HG02623 (cell line): ENCODE results near the gene ZNF207.
"Not testable (repeated sequence)": the region's sequence is repeated elsewhere in the genome, so short reads cannot be mapped to it uniquely, and the experiment has no call there.

Experiments used
- ATAC-seq: cut with Tn5 transposase; IDR thresholded peaks from one replicate; pipeline ENCODE4 v1.9.1; 2021; ENCODE audit warnings: moderate library complexity; ENCODE audit not compliant: unreplicated experiment

The ZNF207 gene

DNA sequence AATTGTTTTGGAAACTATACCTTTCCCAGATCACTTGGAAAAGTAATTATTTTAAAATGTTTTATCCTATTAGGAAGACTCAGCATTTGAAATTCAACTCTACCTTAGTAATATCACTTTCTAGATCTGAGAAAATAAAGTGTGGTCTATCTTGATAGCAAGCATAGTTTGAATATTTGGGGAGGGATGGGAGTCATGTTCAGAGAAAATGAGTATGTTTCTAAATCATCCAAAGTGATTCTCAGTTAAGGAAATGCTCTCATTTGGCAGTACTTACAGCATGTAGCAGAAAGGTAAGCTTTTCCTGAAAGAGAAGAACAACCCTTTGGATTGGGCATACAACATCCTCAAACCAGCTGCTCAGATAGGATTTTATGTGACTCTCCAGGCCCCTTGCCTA, 14.9 kb upstream of the ZNF207 start:
- no peak for ATAC-seq

GRCh38 chr17:32335687-32336086, 14.3 kb upstream of the ZNF207 start:
- no peak for ATAC-seq

- no peak for ATAC-seq
Measured at GRCh38 chr17:32341141-32341856, 8.7 kb upstream of the ZNF207 start.

DNA sequence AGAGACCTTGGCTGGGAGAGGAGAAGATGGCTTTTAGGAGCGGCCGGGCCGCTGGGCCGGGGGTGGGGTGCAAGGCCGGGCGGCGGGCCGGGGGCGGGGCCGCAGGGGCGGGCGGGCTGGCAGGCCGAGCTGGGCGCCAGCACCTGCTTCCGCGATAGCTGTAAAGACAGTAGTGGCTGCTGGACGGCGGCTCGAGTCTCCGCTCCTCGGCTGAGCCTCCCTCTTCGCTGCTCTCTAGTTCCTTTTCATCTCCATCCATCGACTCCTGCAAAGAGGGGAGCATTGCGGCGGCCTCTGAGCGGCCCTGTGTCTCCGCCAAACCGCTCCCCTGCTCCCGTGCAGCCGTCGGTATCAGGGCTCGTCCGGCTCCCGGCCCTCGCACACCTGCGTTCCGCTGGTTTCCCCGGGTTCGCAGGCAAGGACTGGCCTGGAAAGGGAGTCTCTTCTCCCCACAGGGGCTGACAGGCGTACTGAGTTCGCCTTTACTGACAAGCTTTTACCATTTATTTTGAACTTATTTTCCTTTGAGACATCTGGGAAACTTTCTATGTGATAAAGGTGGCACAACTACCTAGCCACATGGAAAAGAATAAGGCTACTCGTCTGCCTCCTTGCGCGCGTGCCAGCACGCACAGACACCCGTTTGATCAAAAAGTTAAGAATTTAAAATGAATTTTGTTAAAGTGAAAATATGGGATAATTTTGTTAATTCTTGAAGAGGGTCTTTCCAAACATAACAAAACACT, 7.9 kb upstream of the ZNF207 start, which contains the start of gene C17orf75:
Gene C17orf75 (minus strand): TSS at position 317 of the 746 bp plus-strand sequence. CDS start 34 bp downstream, at position 283.
- ATAC-seq, result peak; percentile 88

- no peak for ATAC-seq
Measured at GRCh38 chr17:32342603-32343325, 7.2 kb upstream of the ZNF207 start.

- no peak for ATAC-seq
Measured at GRCh38 chr17:32345951-32346600, 3.9 kb upstream of the ZNF207 start.

- no peak for ATAC-seq
Measured at GRCh38 chr17:32348483-32348800, 1.5 kb upstream of the ZNF207 start.

DNA sequence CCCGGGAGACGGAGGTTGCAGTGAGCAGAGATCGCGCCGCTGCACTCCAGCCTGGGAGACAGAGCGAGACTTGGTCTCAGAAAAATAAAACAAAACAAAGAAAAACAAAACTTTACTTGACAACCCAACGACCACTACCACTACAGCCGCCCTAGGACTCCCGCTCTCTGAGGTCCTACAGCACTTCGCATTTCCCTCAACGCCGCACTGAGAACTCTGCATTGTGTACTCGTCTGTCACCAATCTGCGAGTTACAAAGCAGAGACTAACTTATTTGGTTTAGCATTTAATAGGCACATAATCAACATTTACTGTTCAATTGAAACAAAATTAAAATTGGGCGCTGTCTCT, 479 bp upstream of the ZNF207 start:
- ATAC-seq, result no peak

- ATAC-seq, result peak; percentile 4
Measured at GRCh38 chr17:32350666-32351418, 885 bp downstream of the ZNF207 start.

DNA sequence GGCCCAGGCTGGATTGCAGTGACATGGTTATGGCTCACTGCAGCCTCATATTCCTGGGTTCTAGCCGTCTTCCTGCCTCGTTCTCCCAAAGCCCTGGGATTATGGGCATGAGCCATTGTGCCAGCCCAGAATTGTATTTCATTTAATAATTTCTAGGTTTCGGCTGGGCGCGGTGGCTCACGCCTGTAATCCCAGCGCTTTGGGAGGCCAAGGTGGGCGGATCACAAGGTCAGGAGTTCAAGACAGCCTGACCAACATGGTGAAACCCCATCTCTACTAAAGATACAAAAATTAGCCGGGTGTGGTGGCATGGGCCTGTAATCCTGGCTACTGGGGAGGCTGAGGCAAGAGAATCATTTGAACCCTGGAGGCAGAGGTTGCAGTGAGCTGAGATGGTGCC, 2.8 kb downstream of the ZNF207 start:
- not testable (repeated sequence) for ATAC-seq

GRCh38 chr17:32355649-32356377, 5.9 kb downstream of the ZNF207 start:
- no peak for ATAC-seq

GRCh38 chr17:32356378-32356743, 6.4 kb downstream of the ZNF207 start:
- no peak for ATAC-seq

GRCh38 chr17:32356750-32357149, 6.8 kb downstream of the ZNF207 start:
- ATAC-seq, result no peak

- no peak for ATAC-seq
Measured at GRCh38 chr17:32357615-32358014, 7.7 kb downstream of the ZNF207 start.

DNA sequence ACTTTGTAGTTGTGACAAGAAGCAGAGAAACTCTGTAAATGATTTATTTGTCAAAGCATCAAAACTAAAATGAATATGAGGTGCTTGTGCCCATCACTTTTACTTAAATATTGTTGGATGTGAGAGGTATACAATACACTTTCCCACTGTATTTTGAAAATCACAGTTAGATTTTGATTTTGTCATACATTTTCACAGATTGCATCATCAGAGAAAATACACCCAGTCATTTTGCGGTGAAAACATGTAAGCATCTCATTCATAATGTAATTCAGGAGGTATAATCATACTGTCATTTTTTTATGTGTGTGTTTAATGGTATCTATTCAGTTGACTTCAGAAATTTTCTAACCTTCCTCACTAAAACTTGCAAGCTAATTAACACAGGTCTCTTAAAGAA, 11.3 kb downstream of the ZNF207 start:
- no peak for ATAC-seq

DNA sequence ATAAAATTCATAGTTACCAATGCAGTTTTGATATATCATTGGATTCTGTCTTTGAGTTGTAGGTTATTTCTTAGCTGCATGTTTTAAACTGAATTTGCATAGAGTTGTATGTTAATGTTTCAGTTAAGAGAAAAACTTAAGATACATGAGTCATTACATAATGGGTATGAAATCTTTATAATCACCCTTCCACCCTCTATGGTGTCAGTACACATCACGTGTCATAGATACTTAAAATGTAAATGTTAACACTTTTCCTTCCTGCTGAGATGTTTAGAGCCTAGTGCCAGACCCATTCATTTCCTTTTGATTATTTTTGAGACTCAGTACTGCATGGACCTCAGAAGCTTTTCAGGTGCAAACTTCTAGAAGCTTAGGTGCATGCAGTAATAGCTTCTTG, 20.5 kb downstream of the ZNF207 start:
- ATAC-seq, result no peak

DNA sequence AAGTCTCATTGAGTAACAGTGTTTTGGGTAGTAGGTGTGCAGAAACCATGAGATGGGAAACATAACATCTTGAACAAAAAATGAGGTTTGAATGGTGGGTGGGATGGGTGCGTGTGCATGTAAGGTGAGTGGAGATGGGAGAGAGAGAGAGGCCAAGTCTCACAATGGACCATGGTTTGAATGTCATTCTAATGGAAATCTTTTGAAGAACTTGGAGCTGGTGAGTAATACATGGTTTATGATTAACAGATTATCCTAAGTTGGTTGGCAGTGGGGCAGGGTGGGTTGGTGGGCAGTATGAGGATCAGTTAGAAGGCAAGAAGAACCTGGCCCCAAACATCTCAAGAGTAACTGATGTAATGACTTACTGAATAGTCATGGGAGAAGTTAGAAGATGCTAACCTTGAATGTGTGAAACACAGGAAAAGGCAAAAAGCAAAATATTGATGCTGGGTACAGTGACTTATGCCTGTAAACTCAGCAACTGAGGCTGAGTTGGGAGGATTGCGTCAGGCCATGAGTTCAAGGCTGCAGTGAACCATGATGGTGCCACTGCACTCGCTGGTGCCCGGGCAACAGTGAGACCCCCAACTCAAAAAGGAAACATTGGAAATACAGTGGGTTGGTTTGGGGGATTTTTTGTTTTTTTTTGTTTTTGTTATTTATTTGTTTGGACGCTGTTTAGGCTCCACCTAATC, 32.7 kb downstream of the ZNF207 start:
- ATAC-seq, result no peak

DNA sequence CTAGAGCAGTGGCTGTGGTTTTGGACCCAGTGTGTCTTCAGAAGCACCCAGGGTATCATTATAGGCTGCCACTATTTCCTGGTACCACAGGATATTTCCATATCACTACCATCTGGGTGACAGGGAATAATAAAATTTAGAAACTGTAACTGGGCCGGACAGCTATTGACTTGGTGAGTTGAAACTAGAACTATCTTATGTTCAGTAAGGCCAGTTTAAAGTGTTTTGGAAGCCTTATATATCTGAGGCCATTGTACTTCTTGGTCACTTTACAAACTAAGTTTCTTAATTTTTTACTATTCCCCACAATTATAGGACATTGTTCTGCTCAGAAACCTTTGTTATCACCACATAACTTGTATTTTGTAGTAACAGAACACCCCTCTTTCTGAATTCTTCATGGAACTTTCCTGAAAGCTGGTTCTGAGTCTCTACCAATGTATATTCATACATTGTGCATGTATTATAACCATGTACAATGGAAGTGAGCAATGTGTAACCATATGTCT, 34.0 kb downstream of the ZNF207 start:
- no peak for ATAC-seq

- ATAC-seq, result no peak
Measured at GRCh38 chr17:32385121-32385520, 35.2 kb downstream of the ZNF207 start.
